HepG2 (cell line): Measurements from ENCODE around the gene GATC. TPM values are rescaled to one million over a fixed set of nuclear protein-coding genes. Genes with fewer than 3 reads are reported as not detected.

Experiments used
- BHLHE40 ChIP-seq: IDR thresholded peaks from 2 replicates; pipeline ENCODE4 v1.6.1; 2011; ENCODE audit warnings: low read length, improper control_type of control experiment
- DMAP1 ChIP-seq: IDR thresholded peaks from 2 replicates; pipeline ENCODE4 v1.6.1; 2016
- E2F2 ChIP-seq: sonication (generic); formaldehyde crosslinking; IDR thresholded peaks from 2 replicates; pipeline ENCODE4 v1.4.0; 2020; ENCODE audit warnings: missing genetic modification reagents, borderline replicate concordance
- HIC2 ChIP-seq: sonication (generic); formaldehyde crosslinking; IDR thresholded peaks from 2 replicates; pipeline ENCODE4 v1.9.0; 2022; ENCODE audit warnings: low read depth, missing genetic modification reagents
- MAF1 ChIP-seq: sonication (generic); formaldehyde crosslinking; IDR thresholded peaks from 2 replicates; pipeline ENCODE4 v1.5.0; 2020; ENCODE audit warnings: missing genetic modification reagents, borderline replicate concordance
- MTA3 ChIP-seq: sonication (generic); formaldehyde crosslinking; IDR thresholded peaks from 2 replicates; pipeline ENCODE4 v1.4.0; 2020; ENCODE audit warnings: missing genetic modification reagents
- RXRA ChIP-seq: sonication (generic); formaldehyde crosslinking; IDR thresholded peaks from 2 replicates; pipeline ENCODE4 v1.5.1; 2020; ENCODE audit warnings: missing genetic modification reagents
- ZFY ChIP-seq: sonication (generic); formaldehyde crosslinking; IDR thresholded peaks from 2 replicates; pipeline ENCODE4 v1.4.0; 2020; ENCODE audit warnings: missing genetic modification reagents
- ZNF256 ChIP-seq: sonication (generic); formaldehyde crosslinking; conservative IDR thresholded peaks from 2 replicates; pipeline ENCODE4 v1.4.0; 2020; ENCODE audit warnings: missing genetic modification reagents
- ZNF281 ChIP-seq: sonication (generic); formaldehyde crosslinking; IDR thresholded peaks from 2 replicates; pipeline ENCODE4 v1.4.0; 2020; ENCODE audit warnings: missing genetic modification reagents, borderline replicate concordance
- ZNF431 ChIP-seq: sonication (generic); formaldehyde crosslinking; IDR thresholded peaks from 2 replicates; pipeline ENCODE4 v1.9.0; 2022; ENCODE audit warnings: missing genetic modification reagents, low read depth, mild to moderate bottlenecking, borderline replicate concordance
- ZNF737 ChIP-seq: sonication (generic); formaldehyde crosslinking; IDR thresholded peaks from 2 replicates; pipeline ENCODE4 v1.5.0; 2020; ENCODE audit warnings: missing genetic modification reagents, mild to moderate bottlenecking, borderline replicate concordance
- polyA plus RNA-seq, 8 experiments: library from polyadenylated mRNA; depleted of rRNA in 3 of 8; stranded (reverse) in 7 of 8; unstranded in 1 of 8; fragments of >200 nt; fragmentation: Illumina TruSeq in 4 of 8; extraction: Trizol in 4 of 8; gene quantifications; 2 replicates each; pipeline versions ENCODE4 v1.2.1 to v1.2.3, GENCODE V29; 2011 to 2016; ENCODE audit warnings: low read depth in 4 of 8, missing spikeins in 1 of 8, mixed read lengths in 1 of 8; ENCODE audit not compliant: insufficient read depth in 1 of 8
- total RNA-seq, 5 experiments: library from RNA; depleted of rRNA; stranded (reverse); fragments of >200 nt; fragmentation: Illumina TruSeq; extraction: Trizol; gene quantifications; 2 replicates each; pipeline ENCODE4 v1.2.3, GENCODE V29; 2016; ENCODE audit warnings: low read depth in 1 of 5
- TF ChIP-seq, protein P1 (sequence below): sonication (generic); formaldehyde crosslinking; IDR thresholded peaks from 2 replicates; pipeline ENCODE4 v1.4.0; 2020; ENCODE audit warnings: missing genetic modification reagents
- TF ChIP-seq, protein P2 (sequence below): IDR thresholded peaks from 2 replicates; pipeline ENCODE4 v1.4.0; 2020; ENCODE audit warnings: mild to moderate bottlenecking, missing genetic modification reagents

Gene GATC
- total and polyA plus RNA-seq, 2 of the 13 experiments (the other 11 are each of a cell fraction or from before 2014, with no cell fraction given): 17.7 to 29.7 TPM

GRCh38 chr12:120445911-120446843 lies at the start of gene GATC, which contains the start of gene TRIAP1 (continued):
- peak; percentile 92 for TF ChIP-seq ZNF281 (CRISPR knock-in tag)
- TF ChIP-seq, protein P1, sequence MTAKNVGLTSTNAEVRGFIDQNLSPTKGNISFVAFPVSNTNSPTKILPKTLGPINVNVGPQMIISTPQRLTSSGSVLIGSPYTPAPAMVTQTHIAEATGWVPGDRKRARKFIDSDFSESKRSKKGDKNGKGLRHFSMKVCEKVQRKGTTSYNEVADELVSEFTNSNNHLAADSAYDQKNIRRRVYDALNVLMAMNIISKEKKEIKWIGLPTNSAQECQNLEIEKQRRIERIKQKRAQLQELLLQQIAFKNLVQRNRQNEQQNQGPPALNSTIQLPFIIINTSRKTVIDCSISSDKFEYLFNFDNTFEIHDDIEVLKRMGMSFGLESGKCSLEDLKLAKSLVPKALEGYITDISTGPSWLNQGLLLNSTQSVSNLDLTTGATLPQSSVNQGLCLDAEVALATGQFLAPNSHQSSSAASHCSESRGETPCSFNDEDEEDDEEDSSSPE (CRISPR knock-in tag): peak; percentile 87
- peak; percentile 100 for TF ChIP-seq DMAP1 (CRISPR knock-in tag)
- no peak for TF ChIP-seq ZNF737 (CRISPR knock-in tag)
- TF ChIP-seq RXRA: peak; percentile 86
- no peak for TF ChIP-seq E2F2 (CRISPR knock-in tag)
- no peak for TF ChIP-seq MTA3 (CRISPR knock-in tag)
- TF ChIP-seq ZNF431 (CRISPR knock-in tag): no peak; the same call in 1 of the 2 replicates
- TF ChIP-seq BHLHE40: no peak
- peak; percentile 91 for TF ChIP-seq MAF1 (CRISPR knock-in tag)
- no peak; the same call in 1 of the 2 replicates for TF ChIP-seq HIC2
- 0 out of 2 replicates have a peak, but pooled peaks have one; percentile 73 for TF ChIP-seq ZNF256 (CRISPR knock-in tag)
- TF ChIP-seq ZFY (CRISPR knock-in tag): peak; percentile 97
- TF ChIP-seq, protein P2, sequence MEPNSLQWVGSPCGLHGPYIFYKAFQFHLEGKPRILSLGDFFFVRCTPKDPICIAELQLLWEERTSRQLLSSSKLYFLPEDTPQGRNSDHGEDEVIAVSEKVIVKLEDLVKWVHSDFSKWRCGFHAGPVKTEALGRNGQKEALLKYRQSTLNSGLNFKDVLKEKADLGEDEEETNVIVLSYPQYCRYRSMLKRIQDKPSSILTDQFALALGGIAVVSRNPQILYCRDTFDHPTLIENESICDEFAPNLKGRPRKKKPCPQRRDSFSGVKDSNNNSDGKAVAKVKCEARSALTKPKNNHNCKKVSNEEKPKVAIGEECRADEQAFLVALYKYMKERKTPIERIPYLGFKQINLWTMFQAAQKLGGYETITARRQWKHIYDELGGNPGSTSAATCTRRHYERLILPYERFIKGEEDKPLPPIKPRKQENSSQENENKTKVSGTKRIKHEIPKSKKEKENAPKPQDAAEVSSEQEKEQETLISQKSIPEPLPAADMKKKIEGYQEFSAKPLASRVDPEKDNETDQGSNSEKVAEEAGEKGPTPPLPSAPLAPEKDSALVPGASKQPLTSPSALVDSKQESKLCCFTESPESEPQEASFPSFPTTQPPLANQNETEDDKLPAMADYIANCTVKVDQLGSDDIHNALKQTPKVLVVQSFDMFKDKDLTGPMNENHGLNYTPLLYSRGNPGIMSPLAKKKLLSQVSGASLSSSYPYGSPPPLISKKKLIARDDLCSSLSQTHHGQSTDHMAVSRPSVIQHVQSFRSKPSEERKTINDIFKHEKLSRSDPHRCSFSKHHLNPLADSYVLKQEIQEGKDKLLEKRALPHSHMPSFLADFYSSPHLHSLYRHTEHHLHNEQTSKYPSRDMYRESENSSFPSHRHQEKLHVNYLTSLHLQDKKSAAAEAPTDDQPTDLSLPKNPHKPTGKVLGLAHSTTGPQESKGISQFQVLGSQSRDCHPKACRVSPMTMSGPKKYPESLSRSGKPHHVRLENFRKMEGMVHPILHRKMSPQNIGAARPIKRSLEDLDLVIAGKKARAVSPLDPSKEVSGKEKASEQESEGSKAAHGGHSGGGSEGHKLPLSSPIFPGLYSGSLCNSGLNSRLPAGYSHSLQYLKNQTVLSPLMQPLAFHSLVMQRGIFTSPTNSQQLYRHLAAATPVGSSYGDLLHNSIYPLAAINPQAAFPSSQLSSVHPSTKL (CRISPR knock-in tag): peak; percentile 68
